ENCODE results near the gene KAT6B. TPM values are rescaled to one million over a fixed set of nuclear protein-coding genes. Genes with fewer than 3 reads are reported as not detected.
A peak's percentile ranks its signal among the peaks of the same experiment; 100 is the strongest.

The KAT6B gene
- total and polyA plus RNA-seq, 2 experiments from 2014 or later, result 32.0 to 43.9 TPM

- Histone ChIP-seq H3K4me1 (ENCODE audit: low read depth) (no peaks in the 10 kb centered on the region), H3K4me3 (no peak overlapping the region), H3K9me3 (ENCODE audit: low read depth) (no peaks in the 10 kb centered on the region), H3K36me3 (no peaks in the 10 kb centered on the region), H3K27me3 (peaks cover 6% of the 10 kb centered on the region), H3K27ac (no peak overlapping the region)
- TF ChIP-seq, protein P1, sequence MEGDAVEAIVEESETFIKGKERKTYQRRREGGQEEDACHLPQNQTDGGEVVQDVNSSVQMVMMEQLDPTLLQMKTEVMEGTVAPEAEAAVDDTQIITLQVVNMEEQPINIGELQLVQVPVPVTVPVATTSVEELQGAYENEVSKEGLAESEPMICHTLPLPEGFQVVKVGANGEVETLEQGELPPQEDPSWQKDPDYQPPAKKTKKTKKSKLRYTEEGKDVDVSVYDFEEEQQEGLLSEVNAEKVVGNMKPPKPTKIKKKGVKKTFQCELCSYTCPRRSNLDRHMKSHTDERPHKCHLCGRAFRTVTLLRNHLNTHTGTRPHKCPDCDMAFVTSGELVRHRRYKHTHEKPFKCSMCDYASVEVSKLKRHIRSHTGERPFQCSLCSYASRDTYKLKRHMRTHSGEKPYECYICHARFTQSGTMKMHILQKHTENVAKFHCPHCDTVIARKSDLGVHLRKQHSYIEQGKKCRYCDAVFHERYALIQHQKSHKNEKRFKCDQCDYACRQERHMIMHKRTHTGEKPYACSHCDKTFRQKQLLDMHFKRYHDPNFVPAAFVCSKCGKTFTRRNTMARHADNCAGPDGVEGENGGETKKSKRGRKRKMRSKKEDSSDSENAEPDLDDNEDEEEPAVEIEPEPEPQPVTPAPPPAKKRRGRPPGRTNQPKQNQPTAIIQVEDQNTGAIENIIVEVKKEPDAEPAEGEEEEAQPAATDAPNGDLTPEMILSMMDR (IDR thresholded peaks at IDR 0.05; ENCODE audit: low read depth, low read length), result no peak
- no peak for DNase-seq (ENCODE audit: low read depth in 1 of 2, low spot score in 1 of 2)
Measured at GRCh38 chr10:75057680-75058079, 231.3 kb downstream of the KAT6B start.

GRCh38 chr10:75058161-75058560 is 231.8 kb downstream of the KAT6B start:
- Histone ChIP-seq H3K4me3 (no peak overlapping the region), H3K27ac (no peak overlapping the region), H3K36me3 (no peaks in the 10 kb centered on the region), H3K27me3 (peaks cover 6% of the 10 kb centered on the region), H3K4me1 (ENCODE audit: low read depth) (no peaks in the 10 kb centered on the region), H3K9me3 (ENCODE audit: low read depth) (no peaks in the 10 kb centered on the region)
- TF ChIP-seq, protein P1 (IDR thresholded peaks at IDR 0.05; ENCODE audit: low read depth, low read length), result no peak
- no peak for DNase-seq (ENCODE audit: low read depth in 1 of 2, low spot score in 1 of 2)

GRCh38 chr10:75061709-75062505 is 235.5 kb downstream of the KAT6B start:
- no peak overlapping the region for H3K27ac ChIP-seq
- no peaks in the 10 kb centered on the region for H3K27me3 ChIP-seq

GRCh38 chr10:75062506-75063299 is 236.3 kb downstream of the KAT6B start:
- H3K4me3 ChIP-seq, result no peak overlapping the region
- H3K27me3 ChIP-seq, result no peaks in the 10 kb centered on the region
- no peak overlapping the region for H3K27ac ChIP-seq
- H3K4me1 ChIP-seq (ENCODE audit: low read depth), result no peaks in the 10 kb centered on the region
- H3K9me3 ChIP-seq (ENCODE audit: low read depth), result no peaks in the 10 kb centered on the region
- peak in 1 of 2 donors; percentile 83 for DNase-seq (ENCODE audit: low read depth in 1 of 2, low spot score in 1 of 2)
- TF ChIP-seq, protein P1 (IDR thresholded peaks at IDR 0.05; ENCODE audit: low read depth, low read length), result no peak
- no peaks in the 10 kb centered on the region for H3K36me3 ChIP-seq

More at GRCh38 chr10:75061709-75062505, 235.5 kb downstream of the KAT6B start:
- no peak for DNase-seq (ENCODE audit: low read depth in 1 of 2, low spot score in 1 of 2)
- Histone ChIP-seq H3K4me1 (ENCODE audit: low read depth) (no peaks in the 10 kb centered on the region), H3K9me3 (ENCODE audit: low read depth) (no peaks in the 10 kb centered on the region), H3K36me3 (no peaks in the 10 kb centered on the region), H3K4me3 (no peak overlapping the region)
- TF ChIP-seq, protein P1 (IDR thresholded peaks at IDR 0.05; ENCODE audit: low read depth, low read length), result no peak

DNA sequence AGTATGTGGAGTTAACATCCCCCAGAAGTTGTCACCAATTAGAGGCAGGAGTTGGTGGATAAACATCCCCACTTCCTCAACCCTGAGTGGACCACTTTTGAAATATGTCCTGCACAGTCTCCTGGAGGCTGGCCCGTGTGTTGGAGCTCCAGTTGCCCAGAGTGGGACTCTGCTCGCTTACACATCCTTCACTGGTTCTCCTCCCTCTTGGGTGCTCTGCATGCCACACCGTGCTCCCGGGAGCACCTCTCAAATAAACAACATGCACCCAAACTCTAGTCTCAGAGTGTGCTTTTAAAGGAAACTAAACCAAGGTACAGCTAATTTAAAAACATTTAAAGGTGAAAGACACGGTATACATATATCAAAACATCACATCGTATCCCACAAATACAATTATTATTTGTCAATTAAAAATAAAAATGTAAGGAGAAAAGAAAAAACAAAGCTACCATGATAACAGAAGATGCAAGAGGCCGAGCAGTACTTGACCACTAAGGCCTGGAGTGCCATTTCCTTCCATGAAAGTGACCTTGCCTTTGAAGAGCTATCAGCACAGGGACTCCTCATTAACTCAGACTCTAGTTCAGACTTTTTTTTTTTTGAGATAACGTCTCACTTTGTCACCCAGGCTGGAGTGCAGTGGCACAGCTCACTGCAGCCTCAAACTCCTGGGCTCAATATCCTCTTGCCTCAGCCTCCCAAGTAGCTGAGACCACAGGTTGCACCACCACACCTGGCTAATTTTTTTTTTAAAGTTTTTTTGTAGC is 237.2 kb downstream of the KAT6B start:
- Histone ChIP-seq H3K27ac (no peak overlapping the region), H3K9me3 (ENCODE audit: low read depth) (no peaks in the 10 kb centered on the region), H3K36me3 (no peaks in the 10 kb centered on the region), H3K27me3 (no peaks in the 10 kb centered on the region), H3K4me3 (no peak overlapping the region), H3K4me1 (ENCODE audit: low read depth) (no peaks in the 10 kb centered on the region)
- DNase-seq (ENCODE audit: low read depth in 1 of 2, low spot score in 1 of 2), result no peak
- TF ChIP-seq, protein P1 (IDR thresholded peaks at IDR 0.05; ENCODE audit: low read depth, low read length), result no peak
